ENCODE results near the gene CBX3. TPM values are rescaled to one million over a fixed set of nuclear protein-coding genes. Genes with fewer than 3 reads are reported as not detected.

The CBX3 gene
- total RNA-seq, 1 donor from 2014 or later: 188 TPM

DNA sequence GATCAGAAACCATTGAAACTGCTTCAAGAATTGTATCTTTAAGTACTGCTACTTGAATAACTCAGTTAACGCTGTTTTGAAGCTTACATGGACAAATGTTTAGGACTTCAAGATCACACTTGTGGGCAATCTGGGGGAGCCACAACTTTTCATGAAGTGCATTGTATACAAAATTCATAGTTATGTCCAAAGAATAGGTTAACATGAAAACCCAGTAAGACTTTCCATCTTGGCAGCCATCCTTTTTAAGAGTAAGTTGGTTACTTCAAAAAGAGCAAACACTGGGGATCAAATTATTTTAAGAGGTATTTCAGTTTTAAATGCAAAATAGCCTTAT, 15.7 kb upstream of the CBX3 start:
- no peak for DNase-seq (ENCODE audit: extremely low spot score, unreplicated experiment)
- TF ChIP-seq, protein P1, sequence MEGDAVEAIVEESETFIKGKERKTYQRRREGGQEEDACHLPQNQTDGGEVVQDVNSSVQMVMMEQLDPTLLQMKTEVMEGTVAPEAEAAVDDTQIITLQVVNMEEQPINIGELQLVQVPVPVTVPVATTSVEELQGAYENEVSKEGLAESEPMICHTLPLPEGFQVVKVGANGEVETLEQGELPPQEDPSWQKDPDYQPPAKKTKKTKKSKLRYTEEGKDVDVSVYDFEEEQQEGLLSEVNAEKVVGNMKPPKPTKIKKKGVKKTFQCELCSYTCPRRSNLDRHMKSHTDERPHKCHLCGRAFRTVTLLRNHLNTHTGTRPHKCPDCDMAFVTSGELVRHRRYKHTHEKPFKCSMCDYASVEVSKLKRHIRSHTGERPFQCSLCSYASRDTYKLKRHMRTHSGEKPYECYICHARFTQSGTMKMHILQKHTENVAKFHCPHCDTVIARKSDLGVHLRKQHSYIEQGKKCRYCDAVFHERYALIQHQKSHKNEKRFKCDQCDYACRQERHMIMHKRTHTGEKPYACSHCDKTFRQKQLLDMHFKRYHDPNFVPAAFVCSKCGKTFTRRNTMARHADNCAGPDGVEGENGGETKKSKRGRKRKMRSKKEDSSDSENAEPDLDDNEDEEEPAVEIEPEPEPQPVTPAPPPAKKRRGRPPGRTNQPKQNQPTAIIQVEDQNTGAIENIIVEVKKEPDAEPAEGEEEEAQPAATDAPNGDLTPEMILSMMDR (conservative IDR thresholded peaks at IDR 0.05): no peak
- peak overlapping the region; percentile 23 for H3K4me3 Mint-ChIP-seq
- H3K36me3 Mint-ChIP-seq: peaks cover 28% of the 10 kb centered on the region
- peak overlapping the region; percentile 42 for H3K27ac Mint-ChIP-seq
- peaks cover 6% of the 10 kb centered on the region for H3K4me1 Mint-ChIP-seq (ENCODE audit: unreplicated experiment)
- H3K9me3 Mint-ChIP-seq: no peaks in the 10 kb centered on the region
- H3K27me3 Mint-ChIP-seq: no peaks in the 10 kb centered on the region

DNA sequence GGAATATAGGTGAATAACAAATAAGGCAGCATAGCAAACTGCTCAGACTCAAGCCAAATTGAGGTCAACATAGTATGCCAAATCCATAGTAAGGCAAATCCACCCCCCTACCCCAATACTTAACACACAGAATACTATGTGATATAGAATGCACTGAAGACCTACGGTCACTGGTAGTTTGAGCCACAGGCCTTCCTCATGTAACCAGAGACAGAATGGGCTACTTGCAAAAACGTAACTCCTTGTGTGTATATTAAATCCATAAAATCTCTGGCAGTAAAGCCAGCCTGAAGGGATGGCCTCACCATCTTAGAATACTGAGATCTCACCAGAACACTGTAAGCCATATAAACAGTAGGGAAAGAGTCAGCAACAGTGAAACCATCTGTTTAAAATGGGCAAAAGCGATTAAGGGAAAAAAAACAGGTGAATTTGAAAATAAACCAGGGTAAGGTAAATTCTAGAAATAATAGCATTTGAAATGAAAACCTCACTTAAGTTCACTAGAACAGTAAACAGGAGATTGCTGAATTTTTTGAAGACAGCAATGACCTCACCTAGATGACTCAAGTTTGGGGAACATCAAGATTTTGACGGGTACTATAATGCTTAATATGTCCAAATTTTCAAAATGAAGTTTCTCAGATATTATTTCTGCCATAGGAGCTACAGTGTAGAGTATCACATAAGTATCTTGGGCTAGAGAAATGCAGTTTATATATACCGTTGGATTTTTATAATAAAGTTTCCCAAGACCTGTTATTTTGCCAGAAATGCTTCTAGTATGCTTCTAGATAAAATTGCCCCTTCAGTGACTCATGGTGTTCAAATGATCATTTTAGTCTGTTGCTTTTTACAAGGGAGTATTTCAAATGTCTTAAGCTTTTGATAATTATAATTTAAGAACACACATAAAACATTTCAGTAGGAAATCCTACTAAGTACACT, 14.9 kb upstream of the CBX3 start:
- TF ChIP-seq, protein P1 (conservative IDR thresholded peaks at IDR 0.05): no peak
- Mint-ChIP-seq H3K4me3 (no peak overlapping the region), H3K27ac (peak overlapping the region; percentile 66), H3K36me3 (peaks cover 31% of the 10 kb centered on the region), H3K27me3 (no peaks in the 10 kb centered on the region), H3K9me3 (no peaks in the 10 kb centered on the region), H3K4me1 (ENCODE audit: unreplicated experiment) (peaks cover 6% of the 10 kb centered on the region)
- no peak for DNase-seq (ENCODE audit: extremely low spot score, unreplicated experiment)

DNA sequence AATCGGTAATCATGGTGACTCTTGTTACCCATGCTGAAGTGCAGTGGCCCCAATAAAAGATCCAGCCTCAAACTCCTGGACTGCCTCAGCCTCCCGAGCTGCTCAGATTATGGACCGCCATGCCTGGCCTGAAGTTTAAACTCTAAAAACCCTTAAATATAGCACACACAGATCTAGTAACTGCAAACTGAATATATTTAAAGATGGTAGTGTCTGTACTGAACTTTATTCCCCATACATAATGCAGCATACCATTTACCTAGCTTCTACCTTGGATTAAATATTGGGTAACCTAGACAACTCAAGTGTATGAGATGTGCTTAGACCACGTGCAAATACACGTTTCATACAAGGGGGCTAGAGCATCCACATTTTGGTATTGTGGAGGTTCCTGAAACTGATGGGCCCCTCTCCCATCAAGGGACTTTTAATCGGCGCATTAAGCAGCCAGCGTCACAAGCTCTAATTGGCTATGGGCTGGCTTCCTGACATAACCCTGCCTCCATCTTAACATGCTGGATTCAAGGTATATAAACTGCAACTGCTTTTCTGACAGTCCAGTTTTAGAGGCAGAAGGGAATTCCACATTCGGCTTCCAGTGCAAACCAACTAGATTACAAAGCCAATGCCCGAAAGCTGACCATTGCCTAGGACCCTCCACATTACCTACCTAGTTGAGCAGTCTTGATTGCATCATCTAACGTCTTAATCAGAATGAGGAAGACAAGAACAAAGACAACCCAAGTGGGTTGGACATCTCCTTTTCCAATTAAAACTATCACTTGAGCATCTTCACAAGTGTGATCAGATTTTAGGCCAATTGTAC, 14.0 kb upstream of the CBX3 start:
- H3K27ac Mint-ChIP-seq: peak overlapping the region; percentile 66
- peaks cover 40% of the 10 kb centered on the region for H3K36me3 Mint-ChIP-seq
- no peak for DNase-seq (ENCODE audit: extremely low spot score, unreplicated experiment)
- no peak overlapping the region for H3K4me3 Mint-ChIP-seq
- H3K4me1 Mint-ChIP-seq (ENCODE audit: unreplicated experiment): peaks cover 13% of the 10 kb centered on the region
- no peaks in the 10 kb centered on the region for H3K9me3 Mint-ChIP-seq
- TF ChIP-seq, protein P1 (conservative IDR thresholded peaks at IDR 0.05): no peak
- H3K27me3 Mint-ChIP-seq: no peaks in the 10 kb centered on the region

DNA sequence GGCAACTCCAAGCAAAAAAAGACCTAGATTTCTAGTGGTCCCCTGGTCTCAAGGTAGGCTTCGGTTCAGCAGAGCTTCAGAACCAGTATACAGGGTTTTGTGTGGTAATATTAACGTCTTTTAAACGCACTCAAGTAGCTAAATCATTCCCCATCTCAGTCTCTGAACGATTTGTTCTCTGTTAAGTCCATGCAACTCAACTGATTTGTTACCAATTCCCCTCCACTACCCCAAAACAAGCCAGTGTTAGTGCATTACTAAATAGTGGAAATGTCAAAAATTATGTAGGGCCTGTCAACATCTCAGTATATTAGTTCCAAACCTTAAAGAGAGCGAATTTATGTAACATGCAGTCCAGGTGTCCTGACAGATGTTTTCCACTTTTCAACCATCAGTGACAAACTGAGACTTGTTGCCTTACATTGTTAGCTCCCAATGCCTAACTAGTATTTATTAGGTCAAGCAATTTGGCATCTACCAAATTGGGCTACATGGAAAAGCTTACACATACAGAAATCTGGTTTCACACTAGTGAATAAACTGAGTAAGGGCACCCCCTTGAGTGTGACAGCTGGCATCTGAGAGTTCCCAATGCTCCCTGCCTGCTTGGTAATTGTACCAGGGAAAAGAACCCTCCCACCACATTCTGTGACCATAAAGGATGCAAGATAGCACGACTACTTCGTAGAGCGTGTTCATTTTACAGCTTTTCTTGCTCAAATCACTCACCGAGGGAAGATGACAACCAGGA, 13.2 kb upstream of the CBX3 start:
- H3K4me3 Mint-ChIP-seq: no peak overlapping the region
- no peak for DNase-seq (ENCODE audit: extremely low spot score, unreplicated experiment)
- H3K27me3 Mint-ChIP-seq: no peaks in the 10 kb centered on the region
- H3K36me3 Mint-ChIP-seq: peaks cover 47% of the 10 kb centered on the region
- H3K4me1 Mint-ChIP-seq (ENCODE audit: unreplicated experiment): peaks cover 20% of the 10 kb centered on the region
- H3K9me3 Mint-ChIP-seq: no peaks in the 10 kb centered on the region
- peak overlapping the region; percentile 44 for H3K27ac Mint-ChIP-seq
- TF ChIP-seq, protein P1 (conservative IDR thresholded peaks at IDR 0.05): no peak

DNA sequence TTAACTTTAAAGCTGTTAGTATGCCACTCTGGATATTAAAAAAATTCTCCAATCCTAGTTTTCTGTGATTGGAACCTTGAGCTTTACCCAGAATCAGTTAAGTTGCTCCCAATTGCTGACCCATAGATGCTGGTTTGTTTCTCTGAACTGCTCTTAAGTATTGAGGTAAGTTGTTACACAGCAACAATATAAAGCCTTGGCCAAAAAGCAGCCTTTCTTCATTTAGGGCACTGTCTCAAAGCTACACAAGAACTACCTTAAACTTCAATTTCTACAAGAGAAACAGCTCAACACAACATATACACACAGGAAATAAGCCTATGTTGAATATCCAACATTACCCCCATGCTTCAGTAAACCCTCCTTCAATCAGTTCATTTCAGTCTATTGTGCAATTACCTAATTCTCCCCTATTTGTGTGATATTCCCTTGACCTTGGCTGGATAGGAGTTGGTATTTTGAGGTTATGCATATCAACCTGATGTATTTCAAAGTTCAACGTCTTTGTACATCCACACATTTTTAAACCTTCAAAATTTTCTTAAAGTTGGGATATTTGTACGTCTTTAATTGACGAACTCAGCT, 12.5 kb upstream of the CBX3 start:
- DNase-seq (ENCODE audit: extremely low spot score, unreplicated experiment): no peak
- Mint-ChIP-seq H3K9me3 (no peaks in the 10 kb centered on the region), H3K27me3 (no peaks in the 10 kb centered on the region), H3K4me3 (no peak overlapping the region), H3K27ac (peak overlapping the region; percentile 52), H3K4me1 (ENCODE audit: unreplicated experiment) (peaks cover 20% of the 10 kb centered on the region), H3K36me3 (peaks cover 54% of the 10 kb centered on the region)
- TF ChIP-seq, protein P1 (conservative IDR thresholded peaks at IDR 0.05): no peak

Data from type B pancreatic cell (in vitro differentiated cells).